DOHH2 (cell line): ENCODE results near the gene PRKCSH.
"Not testable (repeated sequence)": the region's sequence is repeated elsewhere in the genome, so short reads cannot be mapped to it uniquely, and the experiment has no call there.

Source experiments
- H3F3A ChIP-seq: fragments of 200-600 bp; sonication (generic), shearing (Covaris generic); 2 replicates; pipeline ENCODE4 v1.6.0; 2016; ENCODE audit warnings: antibody characterized with exemption, mild to moderate bottlenecking; ENCODE audit not compliant: control insufficient read depth, insufficient read depth
- H3K27ac ChIP-seq: fragments of 200-600 bp; sonication (generic); 2 replicates; pipeline ENCODE4 v1.5.1; 2014; ENCODE audit warnings: low read depth, mild to moderate bottlenecking, low read length, moderate library complexity
- H3K27me3 ChIP-seq: fragments of 200-600 bp; sonication (generic); 2 replicates; pipeline ENCODE4 v1.6.1; 2014; ENCODE audit warnings: mild to moderate bottlenecking, low read length, mixed read lengths; ENCODE audit not compliant: control insufficient read depth
- H3K36me3 ChIP-seq: fragments of 200-600 bp; sonication (generic); 2 replicates; pipeline ENCODE4 v1.6.1; 2014; ENCODE audit warnings: mild to moderate bottlenecking, low read length, moderate library complexity, mixed read lengths; ENCODE audit not compliant: control insufficient read depth
- H3K4me1 ChIP-seq: fragments of 200-600 bp; sonication (generic); 2 replicates; pipeline ENCODE4 v1.6.1; 2014; ENCODE audit warnings: mild to moderate bottlenecking, low read length, mixed read lengths; ENCODE audit not compliant: control insufficient read depth
- H3K4me2 ChIP-seq: fragments of 200-600 bp; sonication (generic); 2 replicates; pipeline ENCODE4 v1.6.0; 2014; ENCODE audit warnings: mild to moderate bottlenecking, low read length, moderate library complexity
- H3K4me3 ChIP-seq: fragments of 200-600 bp; sonication (generic); 2 replicates; pipeline ENCODE4 v1.5.1; 2014; ENCODE audit warnings: mild to moderate bottlenecking, low read length, mixed read lengths
- H3K79me2 ChIP-seq: fragments of 200-600 bp; sonication (generic); 2 replicates; pipeline ENCODE4 v1.6.1; 2014; ENCODE audit warnings: mild to moderate bottlenecking, low read length, mixed read lengths; ENCODE audit not compliant: control insufficient read depth
- H3K9me2 ChIP-seq: fragments of 200-600 bp; sonication (generic); replicated peaks from 2 replicates; pipeline ENCODE4 v1.6.1; 2014; ENCODE audit warnings: mild to moderate bottlenecking, low read length, mixed read lengths; ENCODE audit not compliant: control insufficient read depth
- H3K9me3 ChIP-seq: fragments of 200-600 bp; sonication (generic); 2 replicates; pipeline ENCODE4 v1.6.1; 2014; ENCODE audit warnings: antibody characterized with exemption, low read length, mixed read lengths; ENCODE audit not compliant: control insufficient read depth, insufficient read depth
- H4K20me1 ChIP-seq: fragments of 200-600 bp; sonication (generic); 2 replicates; pipeline ENCODE4 v1.6.0; 2014; ENCODE audit warnings: low read depth, mild to moderate bottlenecking, antibody characterized with exemption, low read length, moderate library complexity; ENCODE audit not compliant: control insufficient read depth, insufficient read depth
- EZH2phosphoT487 ChIP-seq: fragments of 200-600 bp; sonication (generic); IDR thresholded peaks from 2 replicates; pipeline ENCODE4 v1.6.1; 2017; ENCODE audit warnings: borderline replicate concordance, mild to moderate bottlenecking, antibody characterized with exemption, low read length, moderate library complexity, mixed read lengths
- TF ChIP-seq, protein P1 (sequence below): fragments of 200-600 bp; sonication (generic); IDR thresholded peaks from one replicate; pipeline ENCODE4 v1.5.1; 2014; ENCODE audit warnings: antibody characterized with exemption, mild to moderate bottlenecking, low read depth, low read length; ENCODE audit not compliant: poor library complexity, severe bottlenecking

The PRKCSH gene

DNA sequence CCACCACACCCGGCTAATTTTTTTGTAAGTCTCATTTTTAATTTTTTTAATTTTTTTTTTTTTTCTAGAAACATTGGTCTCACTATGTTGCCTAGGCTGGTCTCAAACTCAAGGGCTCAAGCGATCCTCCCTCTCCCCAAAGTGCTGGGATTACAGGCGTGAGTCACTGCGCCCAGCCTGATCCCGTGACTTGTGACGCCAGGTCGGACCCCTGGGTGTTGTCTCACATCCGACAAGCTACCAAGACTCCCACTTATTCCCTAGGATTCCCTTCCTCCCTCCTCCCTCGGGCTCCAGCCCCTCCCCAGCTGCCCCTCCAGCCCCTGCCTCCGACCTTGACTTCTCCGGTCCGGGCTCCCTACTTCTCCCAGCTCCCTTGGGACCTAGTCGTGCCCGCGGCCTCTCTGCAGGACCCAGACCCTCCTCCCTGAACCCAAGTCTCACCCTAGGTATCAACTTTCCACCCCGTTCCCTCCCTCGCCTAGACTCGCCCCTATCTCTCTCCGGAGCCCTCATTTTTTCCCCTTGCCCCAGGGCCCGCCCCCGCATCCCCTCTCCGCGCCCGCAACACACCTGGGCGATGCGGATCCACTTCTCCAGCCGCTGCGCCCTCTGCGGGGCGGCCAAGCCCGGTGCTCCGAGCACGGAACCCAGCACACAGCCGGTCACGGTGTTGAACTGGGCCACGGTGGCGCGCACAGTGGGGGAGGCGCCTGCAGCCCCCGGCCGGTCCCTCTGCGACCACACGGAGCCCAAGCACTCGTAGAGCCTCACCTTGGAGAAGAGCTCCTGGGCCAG, 29.4 kb upstream of the PRKCSH start:
- H3K9me2 ChIP-seq: no peaks in the 10 kb centered on the region
- H3K4me2 ChIP-seq: no peak overlapping the region

DNA sequence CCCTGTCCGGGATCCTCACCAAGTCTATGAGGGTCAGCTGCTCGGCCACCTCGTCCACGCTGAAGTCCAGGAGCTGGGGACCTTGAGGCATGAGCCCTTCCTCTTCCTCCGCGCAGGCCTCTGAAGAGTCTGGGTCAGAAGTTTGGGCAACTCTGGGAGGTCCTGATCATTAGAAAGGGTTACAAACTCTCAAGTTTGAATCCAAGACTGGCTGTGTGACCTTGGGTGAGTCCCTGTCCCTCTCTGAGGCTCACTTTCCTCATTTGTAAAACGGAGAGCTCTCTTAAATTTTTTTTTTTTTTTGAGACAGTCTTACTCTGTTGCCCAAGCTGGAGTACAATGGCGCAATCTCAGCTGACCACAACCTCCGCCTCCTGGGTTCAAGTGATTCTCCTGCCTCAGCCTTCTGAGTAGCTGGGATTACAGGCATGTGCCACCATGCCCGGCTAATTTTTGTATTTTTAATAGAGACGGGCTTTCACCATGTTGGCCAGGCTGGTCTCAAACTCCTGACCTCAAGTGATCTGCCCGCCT, 28.7 kb upstream of the PRKCSH start:
- not testable (repeated sequence) for H4K20me1 ChIP-seq, H3K36me3 ChIP-seq, H3K27me3 ChIP-seq, H3K4me3 ChIP-seq, H3K27ac ChIP-seq, H3K4me2 ChIP-seq, H3K79me2 ChIP-seq, H3K9me2 ChIP-seq, H3K9me3 ChIP-seq, H3F3A ChIP-seq, H3K4me1 ChIP-seq

More for the DNA sequence above, 29.4 kb upstream of the PRKCSH start:
- Histone ChIP-seq H3K79me2 (no peaks in the 10 kb centered on the region), H4K20me1 (no peaks in the 10 kb centered on the region), H3K4me1 (no peaks in the 10 kb centered on the region), H3F3A (no peaks in the 10 kb centered on the region), H3K4me3 (no peak overlapping the region), H3K27me3 (no peaks in the 10 kb centered on the region), H3K36me3 (no peaks in the 10 kb centered on the region), H3K9me3 (no peaks in the 10 kb centered on the region), H3K27ac (no peak overlapping the region)
- TF ChIP-seq, protein P1, sequence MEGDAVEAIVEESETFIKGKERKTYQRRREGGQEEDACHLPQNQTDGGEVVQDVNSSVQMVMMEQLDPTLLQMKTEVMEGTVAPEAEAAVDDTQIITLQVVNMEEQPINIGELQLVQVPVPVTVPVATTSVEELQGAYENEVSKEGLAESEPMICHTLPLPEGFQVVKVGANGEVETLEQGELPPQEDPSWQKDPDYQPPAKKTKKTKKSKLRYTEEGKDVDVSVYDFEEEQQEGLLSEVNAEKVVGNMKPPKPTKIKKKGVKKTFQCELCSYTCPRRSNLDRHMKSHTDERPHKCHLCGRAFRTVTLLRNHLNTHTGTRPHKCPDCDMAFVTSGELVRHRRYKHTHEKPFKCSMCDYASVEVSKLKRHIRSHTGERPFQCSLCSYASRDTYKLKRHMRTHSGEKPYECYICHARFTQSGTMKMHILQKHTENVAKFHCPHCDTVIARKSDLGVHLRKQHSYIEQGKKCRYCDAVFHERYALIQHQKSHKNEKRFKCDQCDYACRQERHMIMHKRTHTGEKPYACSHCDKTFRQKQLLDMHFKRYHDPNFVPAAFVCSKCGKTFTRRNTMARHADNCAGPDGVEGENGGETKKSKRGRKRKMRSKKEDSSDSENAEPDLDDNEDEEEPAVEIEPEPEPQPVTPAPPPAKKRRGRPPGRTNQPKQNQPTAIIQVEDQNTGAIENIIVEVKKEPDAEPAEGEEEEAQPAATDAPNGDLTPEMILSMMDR: peak; percentile 43
- no peak for TF ChIP-seq EZH2phosphoT487

DNA sequence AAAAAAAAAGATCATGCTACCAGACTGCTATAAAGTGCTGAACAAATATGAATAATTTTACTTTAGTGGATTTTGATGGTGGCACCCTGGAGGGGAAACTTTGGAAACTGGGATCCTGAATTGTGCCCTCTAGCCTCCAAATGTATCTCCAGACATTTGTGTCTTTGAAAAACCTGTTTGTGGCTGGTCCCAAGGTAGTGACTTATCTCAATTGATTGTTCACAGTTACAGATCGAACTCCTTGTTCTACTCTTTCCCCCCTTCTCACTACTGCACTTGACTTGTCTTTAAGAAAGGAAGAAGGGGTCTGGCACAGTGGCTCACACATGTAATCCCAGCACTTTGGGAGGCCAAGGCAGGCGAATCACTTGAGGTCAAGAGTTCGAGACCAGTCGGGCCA, 26.8 kb upstream of the PRKCSH start:
- Histone ChIP-seq H3K27ac (no peak overlapping the region), H3K36me3 (no peaks in the 10 kb centered on the region), H3K4me1 (no peaks in the 10 kb centered on the region), H4K20me1 (no peaks in the 10 kb centered on the region), H3K27me3 (no peaks in the 10 kb centered on the region), H3F3A (no peaks in the 10 kb centered on the region), H3K9me3 (no peaks in the 10 kb centered on the region), H3K4me2 (no peak overlapping the region), H3K9me2 (no peaks in the 10 kb centered on the region), H3K79me2 (no peaks in the 10 kb centered on the region), H3K4me3 (no peak overlapping the region)
- TF ChIP-seq, protein P1: no peak
- TF ChIP-seq EZH2phosphoT487: no peak

DNA sequence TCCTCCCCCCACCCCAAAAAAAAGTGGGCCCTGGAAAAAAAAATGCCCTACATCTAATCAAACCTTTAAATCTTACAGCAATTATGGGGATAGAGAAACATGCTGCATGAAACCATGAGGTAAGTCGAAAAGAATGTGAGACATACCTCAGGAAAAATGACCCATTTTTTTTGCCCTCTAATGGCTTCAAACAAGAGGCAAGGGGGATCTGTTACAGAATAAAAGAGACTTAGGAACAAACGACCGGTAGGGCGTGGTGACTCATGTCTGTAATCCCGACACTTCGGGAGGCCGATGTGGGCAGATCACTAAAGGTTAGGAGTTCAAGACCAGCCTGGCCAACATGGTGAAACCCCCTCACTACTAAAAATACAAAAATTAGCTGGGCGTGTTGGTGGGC, 24.8 kb upstream of the PRKCSH start:
- Histone ChIP-seq H3K4me1 (no peaks in the 10 kb centered on the region), H3K4me3 (no peak overlapping the region), H3K9me2 (no peaks in the 10 kb centered on the region), H3K9me3 (no peaks in the 10 kb centered on the region), H3K79me2 (no peaks in the 10 kb centered on the region), H3K27me3 (no peaks in the 10 kb centered on the region), H4K20me1 (no peaks in the 10 kb centered on the region), H3K27ac (no peak overlapping the region), H3K36me3 (no peaks in the 10 kb centered on the region), H3K4me2 (no peak overlapping the region), H3F3A (no peaks in the 10 kb centered on the region)
- TF ChIP-seq EZH2phosphoT487: no peak
- TF ChIP-seq, protein P1: no peak
